Measurements from ENCODE around the gene FGF22. TPM values are rescaled to one million over a fixed set of nuclear protein-coding genes. Genes with fewer than 3 reads are reported as not detected.
A peak's percentile ranks its signal among the peaks of the same experiment; 100 is the strongest.

Gene FGF22
- total and polyA plus RNA-seq, 2 of the 13 experiments (the other 11 are each of a cell fraction or from before 2014, with no cell fraction given) = 0.24 TPM; not detected in 1

GRCh38 chr19:660793-661426, 21.2 kb downstream of the FGF22 start (continued):
- TF ChIP-seq NFAT5 (CRISPR knock-in tag; IDR thresholded peaks at IDR 0.05) = no peak
- no peak for TF ChIP-seq RAD51 (IDR thresholded peaks at IDR 0.05; ENCODE audit: borderline replicate concordance)
- TF ChIP-seq ZNF687 (CRISPR knock-in tag; IDR thresholded peaks at IDR 0.05) = peak; percentile 82
- TF ChIP-seq, protein P1, sequence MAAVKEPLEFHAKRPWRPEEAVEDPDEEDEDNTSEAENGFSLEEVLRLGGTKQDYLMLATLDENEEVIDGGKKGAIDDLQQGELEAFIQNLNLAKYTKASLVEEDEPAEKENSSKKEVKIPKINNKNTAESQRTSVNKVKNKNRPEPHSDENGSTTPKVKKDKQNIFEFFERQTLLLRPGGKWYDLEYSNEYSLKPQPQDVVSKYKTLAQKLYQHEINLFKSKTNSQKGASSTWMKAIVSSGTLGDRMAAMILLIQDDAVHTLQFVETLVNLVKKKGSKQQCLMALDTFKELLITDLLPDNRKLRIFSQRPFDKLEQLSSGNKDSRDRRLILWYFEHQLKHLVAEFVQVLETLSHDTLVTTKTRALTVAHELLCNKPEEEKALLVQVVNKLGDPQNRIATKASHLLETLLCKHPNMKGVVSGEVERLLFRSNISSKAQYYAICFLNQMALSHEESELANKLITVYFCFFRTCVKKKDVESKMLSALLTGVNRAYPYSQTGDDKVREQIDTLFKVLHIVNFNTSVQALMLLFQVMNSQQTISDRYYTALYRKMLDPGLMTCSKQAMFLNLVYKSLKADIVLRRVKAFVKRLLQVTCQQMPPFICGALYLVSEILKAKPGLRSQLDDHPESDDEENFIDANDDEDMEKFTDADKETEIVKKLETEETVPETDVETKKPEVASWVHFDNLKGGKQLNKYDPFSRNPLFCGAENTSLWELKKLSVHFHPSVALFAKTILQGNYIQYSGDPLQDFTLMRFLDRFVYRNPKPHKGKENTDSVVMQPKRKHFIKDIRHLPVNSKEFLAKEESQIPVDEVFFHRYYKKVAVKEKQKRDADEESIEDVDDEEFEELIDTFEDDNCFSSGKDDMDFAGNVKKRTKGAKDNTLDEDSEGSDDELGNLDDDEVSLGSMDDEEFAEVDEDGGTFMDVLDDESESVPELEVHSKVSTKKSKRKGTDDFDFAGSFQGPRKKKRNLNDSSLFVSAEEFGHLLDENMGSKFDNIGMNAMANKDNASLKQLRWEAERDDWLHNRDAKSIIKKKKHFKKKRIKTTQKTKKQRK (IDR thresholded peaks at IDR 0.05; ENCODE audit: low read length) = no peak
- no peak for TF ChIP-seq SATB2 (CRISPR knock-in tag; IDR thresholded peaks at IDR 0.05)
- TF ChIP-seq WIZ (CRISPR knock-in tag; IDR thresholded peaks at IDR 0.05) = no peak
- TF ChIP-seq, protein P2, sequence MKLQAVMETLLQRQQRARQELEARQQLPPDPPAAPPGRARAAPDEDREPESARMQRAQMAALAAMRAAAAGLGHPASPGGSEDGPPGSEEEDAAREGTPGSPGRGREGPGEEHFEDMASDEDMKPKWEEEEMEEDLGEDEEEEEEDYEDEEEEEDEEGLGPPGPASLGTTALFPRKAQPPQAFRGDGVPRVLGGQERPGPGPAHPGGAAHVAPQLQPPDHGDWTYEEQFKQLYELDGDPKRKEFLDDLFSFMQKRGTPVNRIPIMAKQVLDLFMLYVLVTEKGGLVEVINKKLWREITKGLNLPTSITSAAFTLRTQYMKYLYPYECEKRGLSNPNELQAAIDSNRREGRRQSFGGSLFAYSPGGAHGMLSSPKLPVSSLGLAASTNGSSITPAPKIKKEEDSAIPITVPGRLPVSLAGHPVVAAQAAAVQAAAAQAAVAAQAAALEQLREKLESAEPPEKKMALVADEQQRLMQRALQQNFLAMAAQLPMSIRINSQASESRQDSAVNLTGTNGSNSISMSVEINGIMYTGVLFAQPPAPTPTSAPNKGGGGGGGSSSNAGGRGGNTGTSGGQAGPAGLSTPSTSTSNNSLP (IDR thresholded peaks at IDR 0.05; ENCODE audit: low read depth, low read length) = peak; percentile 92
- TF ChIP-seq ZNF709 (CRISPR knock-in tag; IDR thresholded peaks at IDR 0.05) = no peak
- no peak for TF ChIP-seq ZNF256 (CRISPR knock-in tag; conservative IDR thresholded peaks at IDR 0.05)
- TF ChIP-seq ZSCAN12 (CRISPR knock-in tag; IDR thresholded peaks at IDR 0.05) = 0 out of 2 replicates have a peak, but pooled peaks have one; percentile 59
- TF ChIP-seq SP4 (CRISPR knock-in tag; IDR thresholded peaks at IDR 0.05) = no peak
- 0 out of 2 replicates have a peak, but pooled peaks have one; percentile 49 for TF ChIP-seq CBFB (CRISPR knock-in tag; IDR thresholded peaks at IDR 0.05)
- no peak for TF ChIP-seq ZNF260 (CRISPR knock-in tag; IDR thresholded peaks at IDR 0.05; ENCODE audit: borderline replicate concordance, low read depth)
- no peak for TF ChIP-seq ZSCAN20 (CRISPR knock-in tag; IDR thresholded peaks at IDR 0.05; ENCODE audit: borderline replicate concordance)
- TF ChIP-seq ZNF441 (CRISPR knock-in tag; IDR thresholded peaks at IDR 0.05; ENCODE audit: borderline replicate concordance) = peak; percentile 82; the same call in 1 of the 2 replicates
